Omental fat pad (tissue), 4 donors: ENCODE results near the gene PDE4A. TPM values are rescaled to one million over a fixed set of nuclear protein-coding genes. Genes with fewer than 3 reads are reported as not detected.

ENCODE experiments used
- ATAC-seq: fragments of 150-250 bp; one replicate; pipeline ENCODE4 v1.9.1; 2016; ENCODE audit warnings: mild to moderate bottlenecking, moderate library complexity; ENCODE audit not compliant: low FRiP score
- DNase-seq: peaks from one replicate; pipeline ENCODE4 v3.0.0-alpha.2; 2019; ENCODE audit warnings: low spot score
- total RNA-seq, 4 donors: library from RNA; depleted of rRNA; stranded (reverse); fragments of >200 nt; gene quantifications; one replicate each; pipeline ENCODE4 v1.1.0, GENCODE V29; 2016
- TF ChIP-seq, protein P1 (sequence below), 3 donors: fragments of 450-650 bp; IDR thresholded peaks; one replicate each; pipeline ENCODE4 v1.5.1; 2016 to 2017; ENCODE audit warnings: antibody characterized with exemption in 3 of 3, mild to moderate bottlenecking in 3 of 3, moderate library complexity in 2 of 3

Gene PDE4A
- total RNA-seq, 4 donors from 2014 or later, result 9.8 to 30.3 (median 16.2) TPM

DNA sequence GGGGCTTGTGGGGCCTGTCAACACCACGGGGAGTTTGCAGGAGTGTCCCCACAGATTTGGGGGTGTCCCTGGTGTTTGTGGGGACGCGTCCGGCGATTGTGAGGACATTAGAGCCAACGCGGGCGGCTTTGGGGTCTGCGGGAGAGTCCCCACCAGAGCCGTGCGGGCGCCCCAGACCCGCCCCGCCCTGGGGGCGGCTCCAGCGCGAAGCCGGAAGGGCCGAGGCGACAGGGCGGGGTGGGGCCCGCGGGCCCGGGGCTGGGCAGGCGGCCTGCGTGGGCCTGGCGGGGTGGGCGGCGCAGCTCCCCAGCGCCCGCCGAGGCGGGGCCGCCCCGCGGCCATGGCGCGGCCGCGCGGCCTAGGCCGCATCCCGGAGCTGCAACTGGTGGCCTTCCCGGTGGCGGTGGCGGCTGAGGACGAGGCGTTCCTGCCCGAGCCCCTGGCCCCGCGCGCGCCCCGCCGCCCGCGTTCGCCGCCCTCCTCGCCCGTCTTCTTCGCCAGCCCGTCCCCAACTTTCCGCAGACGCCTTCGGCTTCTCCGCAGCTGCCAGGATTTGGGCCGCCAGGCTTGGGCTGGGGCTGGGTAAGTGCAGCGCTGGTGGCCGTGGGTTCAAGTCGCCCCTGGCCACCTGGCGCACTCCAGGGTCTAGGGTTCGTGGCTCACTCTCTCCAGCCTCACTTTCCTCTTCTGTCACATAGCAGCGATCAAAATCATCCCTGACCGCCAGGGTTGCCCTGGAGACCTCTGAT, 10.3 kb downstream of the PDE4A start:
- ATAC-seq (peak; percentile 72), DNase-seq (no peak)
- TF ChIP-seq, protein P1, sequence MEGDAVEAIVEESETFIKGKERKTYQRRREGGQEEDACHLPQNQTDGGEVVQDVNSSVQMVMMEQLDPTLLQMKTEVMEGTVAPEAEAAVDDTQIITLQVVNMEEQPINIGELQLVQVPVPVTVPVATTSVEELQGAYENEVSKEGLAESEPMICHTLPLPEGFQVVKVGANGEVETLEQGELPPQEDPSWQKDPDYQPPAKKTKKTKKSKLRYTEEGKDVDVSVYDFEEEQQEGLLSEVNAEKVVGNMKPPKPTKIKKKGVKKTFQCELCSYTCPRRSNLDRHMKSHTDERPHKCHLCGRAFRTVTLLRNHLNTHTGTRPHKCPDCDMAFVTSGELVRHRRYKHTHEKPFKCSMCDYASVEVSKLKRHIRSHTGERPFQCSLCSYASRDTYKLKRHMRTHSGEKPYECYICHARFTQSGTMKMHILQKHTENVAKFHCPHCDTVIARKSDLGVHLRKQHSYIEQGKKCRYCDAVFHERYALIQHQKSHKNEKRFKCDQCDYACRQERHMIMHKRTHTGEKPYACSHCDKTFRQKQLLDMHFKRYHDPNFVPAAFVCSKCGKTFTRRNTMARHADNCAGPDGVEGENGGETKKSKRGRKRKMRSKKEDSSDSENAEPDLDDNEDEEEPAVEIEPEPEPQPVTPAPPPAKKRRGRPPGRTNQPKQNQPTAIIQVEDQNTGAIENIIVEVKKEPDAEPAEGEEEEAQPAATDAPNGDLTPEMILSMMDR (IDR thresholded peaks at IDR 0.05), result no peak

DNA sequence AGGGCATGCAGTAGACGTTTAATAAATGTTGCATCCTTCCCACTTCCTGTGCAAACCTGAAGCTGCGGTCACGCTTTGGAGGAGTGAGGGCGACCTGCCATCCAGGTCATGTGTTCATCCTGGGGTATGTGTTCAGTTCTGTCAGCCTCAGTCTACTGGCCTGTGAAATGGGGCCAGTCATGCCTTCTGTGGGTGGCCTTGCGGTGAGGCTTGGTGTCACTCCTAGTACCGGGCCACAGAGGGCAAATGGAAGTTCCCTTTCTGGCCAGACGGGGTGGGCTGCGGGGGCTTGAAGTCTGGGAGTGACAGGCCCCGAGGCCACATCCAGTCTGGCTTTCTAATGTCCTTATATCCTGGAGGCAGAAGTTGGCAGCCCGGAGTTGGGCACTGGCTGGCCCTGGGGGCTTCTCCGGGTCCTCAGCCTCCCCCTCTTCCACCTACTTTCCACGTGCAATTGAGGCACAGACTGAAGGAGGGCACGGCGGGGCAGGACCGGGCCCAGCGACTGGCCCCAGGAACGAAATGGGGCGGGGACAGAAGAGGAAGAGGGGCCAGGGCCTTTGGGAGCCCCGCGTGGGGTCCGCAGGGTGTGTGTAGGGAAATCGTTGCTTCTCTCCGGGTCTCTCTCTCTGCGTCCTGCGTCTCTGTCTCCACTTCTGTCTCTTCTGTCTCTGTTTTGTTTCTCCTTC, 11.1 kb downstream of the PDE4A start:
- DNase-seq (no peak), ATAC-seq (peak; percentile 2)
- TF ChIP-seq, protein P1 (IDR thresholded peaks at IDR 0.05), result no peak

DNA sequence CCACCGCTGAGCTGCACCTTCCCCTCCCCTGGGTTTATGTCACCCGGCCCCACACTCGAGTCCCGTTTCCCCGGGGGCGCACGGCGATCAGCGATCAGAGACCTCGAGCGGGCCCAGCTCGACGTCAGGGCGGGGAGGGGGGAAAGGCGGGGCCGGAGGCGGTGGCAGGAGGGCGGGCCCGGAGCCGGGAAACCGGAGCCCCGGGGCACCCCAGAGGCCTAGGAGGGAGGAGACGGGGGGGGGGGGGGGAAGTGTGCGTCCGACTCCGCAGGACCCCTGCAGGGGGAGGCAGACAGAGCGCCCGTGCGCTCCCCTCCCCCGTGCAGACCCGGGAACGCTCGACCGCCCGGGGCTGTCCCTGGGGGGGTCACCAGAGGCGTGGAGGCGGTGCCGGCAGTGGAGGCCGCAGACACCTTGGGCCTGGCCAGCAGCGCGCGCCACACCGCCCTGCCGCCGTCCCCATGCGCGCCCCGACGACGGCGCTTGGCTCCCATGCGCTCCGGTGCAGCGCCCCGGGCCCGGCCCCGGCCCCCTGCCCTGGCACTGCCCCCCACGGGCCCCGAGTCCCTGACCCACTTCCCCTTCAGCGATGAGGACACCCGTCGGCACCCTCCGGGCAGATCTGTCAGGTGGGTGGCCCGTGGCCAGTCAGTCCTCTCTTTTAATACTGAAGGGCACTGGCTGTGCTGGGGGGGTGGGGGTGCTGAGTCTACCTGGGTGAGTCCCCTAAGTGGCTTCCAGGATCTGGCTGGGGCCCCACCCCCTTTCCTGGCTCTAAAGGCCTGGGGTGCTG, 11.8 kb downstream of the PDE4A start:
- TF ChIP-seq, protein P1 (IDR thresholded peaks at IDR 0.05), result no peak
- DNase-seq, result no peak
- peak; percentile 50 for ATAC-seq

DNA sequence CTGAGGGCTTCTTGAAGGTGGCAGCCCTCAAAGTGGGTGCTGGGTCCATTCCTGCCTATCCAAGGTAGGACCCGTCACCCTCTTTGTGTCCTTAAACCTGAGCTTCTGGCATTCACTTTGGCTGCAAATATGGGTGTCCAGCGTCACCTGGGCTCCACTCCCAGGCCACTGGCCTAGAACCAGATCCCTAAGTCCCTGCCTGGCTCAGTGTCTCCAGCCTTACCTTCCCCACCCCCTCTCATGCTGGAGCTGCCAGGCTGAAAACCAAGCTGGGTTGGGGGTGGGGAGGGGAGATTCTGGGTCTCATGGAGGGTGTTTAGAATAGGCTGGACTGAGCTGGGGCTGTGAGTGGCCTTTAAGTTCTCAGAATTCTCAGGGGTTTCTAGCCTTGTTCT, 12.4 kb downstream of the PDE4A start:
- no peak for ATAC-seq
- no peak for DNase-seq
- TF ChIP-seq, protein P1 (IDR thresholded peaks at IDR 0.05), result no peak

DNA sequence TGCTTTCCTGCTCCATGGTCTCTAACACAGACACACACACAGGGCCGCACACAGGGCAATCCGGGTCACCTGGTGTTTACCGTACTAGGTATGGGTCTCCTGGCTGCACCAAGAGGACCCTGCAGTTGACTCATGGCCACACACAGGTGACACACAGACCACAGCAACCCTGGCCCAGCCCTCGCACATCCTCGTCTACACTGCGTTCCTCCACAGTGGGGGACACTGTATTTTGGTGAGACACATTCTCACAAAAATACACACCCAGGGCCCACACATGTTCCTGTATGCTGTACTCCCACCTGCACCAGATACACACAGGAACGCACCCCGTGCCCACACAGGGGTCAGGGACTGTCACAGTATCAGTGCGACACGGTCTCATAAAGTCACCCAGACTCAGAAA, 12.8 kb downstream of the PDE4A start:
- no peak for ATAC-seq
- DNase-seq, result no peak
- TF ChIP-seq, protein P1 (IDR thresholded peaks at IDR 0.05), result no peak

DNA sequence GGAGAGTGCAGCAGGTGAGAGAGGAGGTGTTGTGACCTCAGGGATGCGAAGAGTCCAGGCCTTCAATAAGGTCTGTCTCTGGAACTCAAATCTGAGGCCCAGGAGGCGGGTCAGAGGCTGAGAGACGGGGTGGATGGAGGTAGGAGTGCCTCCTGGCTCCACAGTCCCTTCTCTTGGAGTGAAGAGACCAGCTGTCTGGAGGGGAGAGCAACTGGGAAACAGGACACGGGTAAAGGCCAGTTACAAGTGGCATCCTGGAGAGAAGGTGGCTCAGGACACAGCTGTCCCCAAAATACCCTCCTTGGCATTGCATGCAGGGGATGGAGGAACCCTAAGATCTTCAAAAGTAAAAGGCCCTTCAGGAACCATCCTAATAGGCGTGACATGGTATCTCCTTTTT, 19.2 kb downstream of the PDE4A start:
- TF ChIP-seq, protein P1 (IDR thresholded peaks at IDR 0.05), result no peak
- no peak for DNase-seq
- ATAC-seq, result no peak
